Epithelial cell of esophagus (primary cell): Measurements from ENCODE around the gene TENT4A.
A peak's percentile ranks its signal among the peaks of the same experiment; 100 is the strongest.

ENCODE experiments used
- DNase-seq: peaks from one replicate; pipeline ENCODE4 v3.0.0; 2010; ENCODE audit warnings: low read depth
- H3K4me3 ChIP-seq: 2 replicates; pipeline ENCODE4 v1.5.1; 2011; ENCODE audit warnings: mild to moderate bottlenecking, low read length, control low read depth
- CTCF ChIP-seq: IDR thresholded peaks from 2 replicates; pipeline ENCODE4 v1.5.1; 2011; ENCODE audit warnings: low read depth, mild to moderate bottlenecking, low read length, control low read depth, inconsistent platforms; ENCODE audit not compliant: insufficient read depth; ENCODE audit errors: missing control alignments

TENT4A gene

DNA sequence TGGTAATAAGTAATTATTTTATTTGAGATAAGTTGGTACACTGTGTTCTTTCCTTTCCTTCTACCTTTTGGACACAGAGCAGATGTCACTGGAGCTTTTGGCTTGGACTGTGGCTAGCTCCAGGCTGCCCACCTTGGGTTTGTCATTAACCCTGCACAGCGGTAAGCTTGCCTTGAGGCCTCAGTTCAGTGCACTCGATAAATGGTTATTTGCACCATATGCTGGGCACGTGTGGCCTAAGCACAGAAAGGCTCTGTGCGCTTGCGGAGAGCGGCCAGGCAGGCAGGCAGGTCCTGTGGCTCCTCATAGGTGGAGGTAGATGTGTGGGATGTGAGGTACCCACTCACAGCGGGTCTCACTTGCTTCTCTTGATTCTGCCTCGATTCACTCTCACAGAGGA lies 30.0 kb upstream of the TENT4A start:
- no peak for TF ChIP-seq CTCF
- no peak for DNase-seq
- no peak overlapping the region for H3K4me3 ChIP-seq

DNA sequence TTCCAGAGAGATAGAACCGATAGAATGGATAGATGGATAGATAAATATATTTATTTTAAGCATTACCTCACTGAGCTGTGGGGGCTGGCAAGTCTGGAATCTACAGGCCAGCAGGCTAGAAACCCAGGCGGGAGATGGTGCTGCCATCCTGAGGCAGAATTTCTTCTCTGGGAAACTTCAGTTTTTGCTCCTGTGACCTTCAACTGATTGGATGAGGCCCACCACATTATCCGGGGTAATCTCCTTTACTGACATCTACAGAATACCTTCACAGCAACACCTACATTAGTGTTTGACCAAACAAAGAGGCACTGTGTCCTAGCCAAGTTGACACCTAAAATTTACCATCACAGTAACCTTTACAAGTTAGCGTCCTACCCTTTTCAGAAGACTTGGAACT lies 29.2 kb upstream of the TENT4A start:
- DNase-seq = no peak
- TF ChIP-seq CTCF = no peak
- H3K4me3 ChIP-seq = no peak overlapping the region

GRCh38 chr5:6686501-6686900 lies 26.7 kb upstream of the TENT4A start:
- no peak for TF ChIP-seq CTCF
- H3K4me3 ChIP-seq = no peak overlapping the region
- DNase-seq = no peak

GRCh38 chr5:6686915-6687409 lies 26.3 kb upstream of the TENT4A start:
- H3K4me3 ChIP-seq = peak overlapping the region; percentile 30
- no peak for TF ChIP-seq CTCF
- DNase-seq = peak; percentile 58

- no peak for DNase-seq
- no peak overlapping the region for H3K4me3 ChIP-seq
- TF ChIP-seq CTCF = no peak
Measured at GRCh38 chr5:6687505-6687904, 25.7 kb upstream of the TENT4A start.

- no peak for DNase-seq
- no peak for TF ChIP-seq CTCF
- H3K4me3 ChIP-seq = no peak overlapping the region
Measured at GRCh38 chr5:6692906-6693305, 20.3 kb upstream of the TENT4A start.

DNA sequence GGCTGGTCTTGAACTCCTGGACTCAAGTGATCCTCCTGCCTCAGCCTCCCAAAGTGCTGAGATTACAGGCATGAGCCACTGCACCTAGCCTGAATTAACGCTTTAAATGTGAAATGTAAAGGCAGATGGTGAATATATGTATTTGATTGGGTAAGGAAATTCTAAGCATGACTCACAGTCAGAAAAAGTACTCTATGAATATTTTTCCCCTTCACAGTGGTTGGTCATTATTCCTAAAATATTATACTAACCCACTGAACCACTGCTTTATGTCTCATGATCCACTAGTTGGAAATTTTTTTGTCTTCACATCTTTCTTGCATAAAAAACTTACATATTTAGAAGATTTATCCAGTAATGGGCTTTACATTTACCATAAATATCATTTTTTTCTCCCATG lies 14.5 kb upstream of the TENT4A start:
- TF ChIP-seq CTCF = no peak
- H3K4me3 ChIP-seq = no peak overlapping the region
- no peak for DNase-seq
